T-helper 1 cell treated with Interleukin-12 subunit alpha and Interleukin-12 subunit beta and Interleukin-4 antibody, amounts not matched to agents 30 μg/mL and 1 μg/mL, for 36 hours (primary cell): ENCODE data around the gene VSTM1.

ENCODE experiments used
- H3K27ac Mint-ChIP-seq: one replicate; pipeline ENCODE4 v1.8.0; 2021; ENCODE audit warnings: mild to moderate bottlenecking, mixed read lengths
- H3K27me3 Mint-ChIP-seq: one replicate; pipeline ENCODE4 v1.8.0; 2021; ENCODE audit warnings: low read depth, mixed read lengths
- H3K36me3 Mint-ChIP-seq: one replicate; pipeline ENCODE4 v1.8.0; 2021; ENCODE audit warnings: low read depth, mixed read lengths
- H3K4me1 Mint-ChIP-seq: one replicate; pipeline ENCODE4 v1.8.0; 2021; ENCODE audit warnings: low read depth, mixed read lengths
- H3K4me3 Mint-ChIP-seq: one replicate; pipeline ENCODE4 v1.8.0; 2021; ENCODE audit warnings: mild to moderate bottlenecking, moderate library complexity, mixed read lengths
- H3K9me3 Mint-ChIP-seq: one replicate; pipeline ENCODE4 v1.8.0; 2021; ENCODE audit warnings: mixed read lengths

VSTM1 gene

GRCh38 chr19:54035215-54036178 is 28.2 kb downstream of the VSTM1 start:
- Mint-ChIP-seq H3K4me1 (no peaks in the 10 kb centered on the region), H3K27ac (no peak overlapping the region), H3K36me3 (no peaks in the 10 kb centered on the region), H3K27me3 (peaks cover 6% of the 10 kb centered on the region), H3K9me3 (no peaks in the 10 kb centered on the region), H3K4me3 (no peak overlapping the region)

GRCh38 chr19:54030895-54031586 is 32.7 kb downstream of the VSTM1 start:
- Mint-ChIP-seq H3K27ac (no peak overlapping the region), H3K4me3 (no peak overlapping the region), H3K27me3 (peaks cover 6% of the 10 kb centered on the region), H3K4me1 (peaks cover 2% of the 10 kb centered on the region), H3K9me3 (no peaks in the 10 kb centered on the region), H3K36me3 (no peaks in the 10 kb centered on the region)

DNA sequence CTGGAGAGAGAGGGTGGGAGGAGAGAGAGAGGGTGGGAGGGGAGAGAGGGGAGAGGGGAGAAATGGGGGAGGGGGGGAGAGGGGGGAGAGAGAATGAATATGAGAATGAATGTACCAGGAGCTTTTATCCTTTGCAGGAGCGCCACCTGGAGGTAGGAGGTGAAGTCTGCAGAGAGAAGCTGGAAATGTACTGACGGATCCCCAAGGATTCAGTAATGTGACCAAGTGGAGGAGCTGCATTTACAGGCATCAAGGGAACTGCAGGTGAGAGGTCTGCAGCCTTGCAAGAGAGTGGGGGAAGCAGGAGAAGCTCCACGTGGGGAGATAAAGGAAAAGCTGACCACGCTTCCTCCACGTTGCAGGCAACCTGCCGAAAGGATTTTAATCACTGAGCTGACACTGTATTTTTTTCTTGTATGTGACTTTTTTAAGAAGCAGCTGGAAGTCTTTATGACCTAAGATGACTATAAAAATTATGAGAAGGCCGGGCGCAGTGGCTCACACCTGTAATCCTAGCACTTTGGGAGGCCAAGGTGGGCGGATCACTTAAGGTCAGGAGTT is 33.7 kb downstream of the VSTM1 start:
- Mint-ChIP-seq H3K4me1 (peaks cover 2% of the 10 kb centered on the region), H3K36me3 (no peaks in the 10 kb centered on the region), H3K27ac (no peak overlapping the region), H3K4me3 (no peak overlapping the region), H3K9me3 (no peaks in the 10 kb centered on the region), H3K27me3 (peaks cover 6% of the 10 kb centered on the region)

DNA sequence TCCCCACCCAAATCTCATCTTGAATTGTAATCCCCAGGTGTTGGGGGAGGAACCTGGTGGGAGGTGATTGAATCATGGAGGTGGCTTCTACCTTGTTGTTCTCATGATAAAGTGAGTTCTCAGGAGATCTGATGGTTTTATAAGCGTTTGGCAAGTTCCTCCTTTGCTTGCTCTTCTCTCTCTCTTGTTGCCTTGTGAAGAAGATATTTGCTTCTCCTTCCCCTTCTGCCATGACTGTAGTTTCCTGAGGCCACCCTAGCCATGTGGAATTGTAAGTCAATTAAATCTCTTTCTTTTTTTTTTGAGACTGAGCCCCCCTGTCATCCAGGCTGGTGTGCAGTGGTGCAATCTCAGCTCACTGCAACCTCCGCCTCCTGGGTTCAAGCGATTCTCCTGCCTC is 34.4 kb downstream of the VSTM1 start:
- H3K9me3 Mint-ChIP-seq = no peaks in the 10 kb centered on the region
- H3K36me3 Mint-ChIP-seq = no peaks in the 10 kb centered on the region
- peaks cover 6% of the 10 kb centered on the region for H3K27me3 Mint-ChIP-seq
- H3K4me3 Mint-ChIP-seq = no peak overlapping the region
- H3K4me1 Mint-ChIP-seq = peaks cover 2% of the 10 kb centered on the region
- no peak overlapping the region for H3K27ac Mint-ChIP-seq

DNA sequence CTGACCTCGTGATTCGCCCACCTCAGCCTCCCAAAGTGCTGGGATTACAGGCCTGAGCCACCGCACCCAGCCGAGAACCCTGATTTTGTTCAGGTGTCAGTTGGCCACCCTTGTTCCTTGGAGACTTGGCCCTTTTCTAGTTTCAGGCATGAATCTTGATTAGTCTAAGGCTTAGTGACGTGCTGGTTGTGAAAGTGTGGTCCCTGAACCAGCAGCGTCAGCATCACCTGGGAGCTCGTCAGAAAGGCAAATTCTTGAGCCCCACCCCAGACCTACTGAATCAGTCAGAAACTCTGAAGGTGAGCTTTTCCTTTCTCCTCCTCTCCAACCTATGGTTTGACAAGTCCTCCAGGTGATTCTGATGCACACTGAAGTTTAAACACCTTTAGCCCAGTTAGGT is 37.0 kb downstream of the VSTM1 start:
- H3K36me3 Mint-ChIP-seq = no peaks in the 10 kb centered on the region
- H3K4me1 Mint-ChIP-seq = peaks cover 2% of the 10 kb centered on the region
- no peaks in the 10 kb centered on the region for H3K9me3 Mint-ChIP-seq
- H3K4me3 Mint-ChIP-seq = no peak overlapping the region
- H3K27ac Mint-ChIP-seq = no peak overlapping the region
- peaks cover 9% of the 10 kb centered on the region for H3K27me3 Mint-ChIP-seq

- Mint-ChIP-seq H3K4me1 (no peaks in the 10 kb centered on the region), H3K36me3 (no peaks in the 10 kb centered on the region), H3K27ac (no peak overlapping the region), H3K9me3 (no peaks in the 10 kb centered on the region), H3K27me3 (peaks cover 3% of the 10 kb centered on the region), H3K4me3 (no peak overlapping the region)
Observed at GRCh38 chr19:54024660-54025059, 39.0 kb downstream of the VSTM1 start.

DNA sequence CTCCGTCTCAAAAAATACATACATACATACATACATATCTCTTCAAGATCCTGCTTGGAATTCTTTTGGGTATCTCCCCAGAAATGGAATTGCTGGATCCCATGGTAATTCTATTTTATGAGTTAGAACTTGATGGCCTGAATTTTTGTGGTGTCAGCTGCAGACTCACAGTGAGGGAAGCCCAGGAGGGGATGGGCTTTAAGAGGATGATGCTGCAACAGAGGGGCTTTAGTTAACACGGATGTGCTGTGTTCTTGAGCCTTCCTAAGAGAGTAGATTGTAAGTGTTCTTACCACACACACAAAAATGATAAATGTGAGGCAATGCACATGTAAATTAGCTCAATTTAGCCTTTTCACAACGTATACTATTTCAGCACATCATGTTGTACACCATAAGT is 40.5 kb downstream of the VSTM1 start:
- H3K27me3 Mint-ChIP-seq = peaks cover 3% of the 10 kb centered on the region
- no peaks in the 10 kb centered on the region for H3K36me3 Mint-ChIP-seq
- no peaks in the 10 kb centered on the region for H3K4me1 Mint-ChIP-seq
- no peaks in the 10 kb centered on the region for H3K9me3 Mint-ChIP-seq
- H3K27ac Mint-ChIP-seq = no peak overlapping the region
- H3K4me3 Mint-ChIP-seq = no peak overlapping the region

- Mint-ChIP-seq H3K9me3 (no peaks in the 10 kb centered on the region), H3K27me3 (peaks cover 3% of the 10 kb centered on the region)
Observed at GRCh38 chr19:54021932-54022331, 41.8 kb downstream of the VSTM1 start.

DNA sequence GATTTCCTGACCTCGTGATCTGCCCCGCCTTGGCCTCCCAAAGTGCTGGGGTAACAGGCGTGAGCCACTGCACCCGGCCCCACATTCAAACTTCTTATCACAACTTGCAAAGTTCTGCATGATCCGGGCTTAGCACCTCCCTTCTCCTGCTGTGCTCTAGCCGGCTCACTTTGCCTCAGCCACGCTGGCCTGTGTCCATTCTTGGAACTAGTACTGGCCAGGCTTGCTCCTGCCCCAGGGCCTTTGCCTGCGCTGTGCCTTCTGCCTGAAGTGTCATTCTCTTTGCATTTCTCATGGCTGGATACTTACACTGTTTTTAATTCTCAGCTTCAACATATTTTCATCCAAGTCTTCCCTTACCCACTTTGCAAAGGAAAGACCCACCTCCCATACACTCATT is 42.3 kb downstream of the VSTM1 start:
- Mint-ChIP-seq H3K36me3 (no peaks in the 10 kb centered on the region), H3K4me3 (no peak overlapping the region), H3K27me3 (peaks cover 3% of the 10 kb centered on the region), H3K9me3 (no peaks in the 10 kb centered on the region), H3K27ac (no peak overlapping the region), H3K4me1 (no peaks in the 10 kb centered on the region)

More at GRCh38 chr19:54021932-54022331, 41.8 kb downstream of the VSTM1 start:
- H3K4me1 Mint-ChIP-seq = no peaks in the 10 kb centered on the region
- H3K27ac Mint-ChIP-seq = no peak overlapping the region
- H3K4me3 Mint-ChIP-seq = no peak overlapping the region
- no peaks in the 10 kb centered on the region for H3K36me3 Mint-ChIP-seq

DNA sequence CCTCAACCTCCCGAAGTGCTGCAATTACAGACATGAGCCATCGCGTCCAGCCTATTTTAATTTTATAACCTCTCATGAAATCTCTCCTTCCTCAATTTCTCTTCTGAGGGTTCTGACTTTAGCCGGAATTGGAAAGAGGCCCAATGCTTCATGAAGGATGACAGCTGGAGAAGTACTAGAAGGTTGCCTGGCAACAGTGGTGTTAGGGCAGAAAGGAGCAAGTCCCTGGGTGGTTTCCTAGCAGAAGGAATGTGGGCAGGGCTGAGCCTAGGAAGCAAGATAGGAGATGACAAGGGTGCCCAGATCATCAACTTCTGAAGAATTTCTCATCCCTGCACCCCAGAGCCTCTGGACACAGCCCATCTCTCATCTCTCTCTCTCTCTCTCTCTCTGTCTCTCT is 46.4 kb downstream of the VSTM1 start:
- H3K4me1 Mint-ChIP-seq = peaks cover 2% of the 10 kb centered on the region
- peak overlapping the region; percentile 21 for H3K27ac Mint-ChIP-seq
- H3K27me3 Mint-ChIP-seq = peaks cover 3% of the 10 kb centered on the region
- H3K9me3 Mint-ChIP-seq = no peaks in the 10 kb centered on the region
- H3K4me3 Mint-ChIP-seq = no peak overlapping the region
- H3K36me3 Mint-ChIP-seq = no peaks in the 10 kb centered on the region

- peaks cover 4% of the 10 kb centered on the region for H3K4me1 Mint-ChIP-seq
- no peaks in the 10 kb centered on the region for H3K36me3 Mint-ChIP-seq
- peaks cover 6% of the 10 kb centered on the region for H3K27me3 Mint-ChIP-seq
- no peak overlapping the region for H3K4me3 Mint-ChIP-seq
- no peaks in the 10 kb centered on the region for H3K9me3 Mint-ChIP-seq
- H3K27ac Mint-ChIP-seq = no peak overlapping the region
Observed at GRCh38 chr19:54014920-54015560, 48.7 kb downstream of the VSTM1 start.

DNA sequence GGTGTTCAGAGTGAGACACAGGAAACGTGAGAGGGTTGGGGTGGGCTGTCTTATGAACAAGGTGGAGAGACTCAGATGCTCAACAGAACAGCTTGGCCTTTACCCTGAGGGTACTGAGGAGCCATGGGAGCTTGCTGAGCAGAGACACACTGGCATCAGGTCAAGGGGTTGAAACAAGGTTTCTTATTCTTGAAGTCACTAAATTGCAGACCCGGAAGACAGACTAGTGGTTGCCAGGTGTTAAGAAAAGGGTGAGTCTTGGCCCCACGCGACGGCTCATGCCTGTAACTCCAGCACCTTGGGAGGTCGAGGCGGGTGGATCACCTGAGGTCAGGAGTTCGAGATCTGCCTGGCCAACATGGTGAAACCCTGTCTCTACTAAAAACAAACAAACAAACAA is 49.8 kb downstream of the VSTM1 start:
- Mint-ChIP-seq H3K27ac (no peak overlapping the region), H3K27me3 (peaks cover 6% of the 10 kb centered on the region), H3K9me3 (no peaks in the 10 kb centered on the region), H3K4me3 (no peak overlapping the region), H3K4me1 (peaks cover 4% of the 10 kb centered on the region), H3K36me3 (no peaks in the 10 kb centered on the region)

DNA sequence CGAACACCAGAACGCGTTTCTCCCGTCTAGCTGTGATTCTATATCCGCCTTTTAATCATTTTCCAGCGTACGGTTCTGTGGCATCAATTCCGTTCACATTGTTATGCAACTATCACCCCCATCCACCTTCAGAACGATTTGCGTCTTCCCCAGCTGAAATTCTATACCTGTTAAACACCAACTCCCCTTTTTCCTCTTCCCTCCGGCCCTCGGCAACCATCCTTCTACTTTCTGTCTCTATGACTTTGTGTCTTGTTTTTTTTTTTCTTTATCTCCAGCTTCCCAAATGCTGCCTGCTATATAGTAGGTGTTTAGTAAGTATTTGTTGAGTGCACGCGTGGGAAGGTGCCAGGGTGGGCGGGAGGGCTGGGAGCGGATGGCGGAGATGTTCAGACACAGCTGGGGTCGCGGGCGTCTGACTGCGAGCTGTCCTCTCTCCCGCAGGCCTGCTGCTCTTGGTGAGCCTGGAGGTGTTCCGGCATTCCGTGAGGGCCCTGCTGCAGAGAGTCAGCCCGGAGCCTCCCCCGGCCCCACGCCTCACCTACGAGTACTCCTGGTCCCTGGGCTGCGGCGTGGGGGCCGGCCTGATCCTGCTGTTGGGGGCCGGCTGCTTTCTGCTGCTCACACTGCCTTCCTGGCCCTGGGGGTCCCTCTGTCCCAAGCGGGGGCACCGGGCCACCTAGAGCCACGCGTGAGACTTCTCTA is 52.0 kb downstream of the VSTM1 start:
- H3K36me3 Mint-ChIP-seq = no peaks in the 10 kb centered on the region
- H3K4me1 Mint-ChIP-seq = peaks cover 8% of the 10 kb centered on the region
- no peak overlapping the region for H3K4me3 Mint-ChIP-seq
- peaks cover 6% of the 10 kb centered on the region for H3K27me3 Mint-ChIP-seq
- no peak overlapping the region for H3K27ac Mint-ChIP-seq
- no peaks in the 10 kb centered on the region for H3K9me3 Mint-ChIP-seq

DNA sequence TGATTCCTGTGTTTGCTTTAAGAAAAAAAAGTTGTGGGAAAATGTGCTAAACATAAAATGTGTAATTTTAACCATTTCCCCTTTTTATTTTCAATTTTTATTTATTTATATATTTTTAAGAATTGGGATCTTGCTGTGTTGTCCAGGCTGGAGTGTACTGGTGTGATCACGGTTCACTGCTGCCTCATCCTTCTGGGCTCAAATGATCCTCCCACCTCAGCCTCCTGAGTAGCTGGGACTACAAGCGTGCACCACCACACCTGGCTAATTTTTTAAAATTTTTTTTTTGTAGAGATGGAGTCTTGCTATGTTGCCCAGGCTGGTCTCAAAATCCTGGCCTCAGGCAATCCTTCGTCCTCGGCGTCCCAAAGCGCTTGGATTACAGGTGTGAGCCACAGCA is 53.2 kb downstream of the VSTM1 start:
- H3K27ac Mint-ChIP-seq = no peak overlapping the region
- peaks cover 3% of the 10 kb centered on the region for H3K27me3 Mint-ChIP-seq
- no peak overlapping the region for H3K4me3 Mint-ChIP-seq
- H3K36me3 Mint-ChIP-seq = no peaks in the 10 kb centered on the region
- H3K9me3 Mint-ChIP-seq = no peaks in the 10 kb centered on the region
- H3K4me1 Mint-ChIP-seq = peaks cover 6% of the 10 kb centered on the region
